HG02973 (cell line): ENCODE measurements around the gene NFXL1.

Source experiments
- ATAC-seq: cut with Tn5 transposase; IDR thresholded peaks from one replicate; pipeline ENCODE4 v1.9.1; 2021; ENCODE audit warnings: moderate library complexity; ENCODE audit not compliant: unreplicated experiment

NFXL1 gene

GRCh38 chr4:47836641-47837093 lies 77.7 kb downstream of the NFXL1 start:
- ATAC-seq = peak; percentile 74

- ATAC-seq = no peak
These were observed 78.9 kb downstream of the NFXL1 start for GRCh38 chr4:47835494-47835893.

GRCh38 chr4:47831026-47831679 lies 83.2 kb downstream of the NFXL1 start:
- ATAC-seq = no peak

GRCh38 chr4:47830265-47831025 lies 83.9 kb downstream of the NFXL1 start:
- no peak for ATAC-seq

- ATAC-seq = no peak
These were observed 84.9 kb downstream of the NFXL1 start for GRCh38 chr4:47829438-47829837.

- no peak for ATAC-seq
These were observed 86.9 kb downstream of the NFXL1 start for GRCh38 chr4:47827343-47828047.

- no peak for ATAC-seq
These were observed 89.5 kb downstream of the NFXL1 start for GRCh38 chr4:47824840-47825239.

GRCh38 chr4:47819178-47819577 lies 95.2 kb downstream of the NFXL1 start:
- ATAC-seq = no peak

- no peak for ATAC-seq
These were observed 97.1 kb downstream of the NFXL1 start for GRCh38 chr4:47817275-47817674.

GRCh38 chr4:47816748-47817147 lies 97.6 kb downstream of the NFXL1 start:
- ATAC-seq = no peak

GRCh38 chr4:47814618-47815295 lies 99.6 kb downstream of the NFXL1 start:
- no peak for ATAC-seq

GRCh38 chr4:47809654-47810203 lies 104.7 kb downstream of the NFXL1 start:
- no peak for ATAC-seq

GRCh38 chr4:47804598-47804997 lies 109.8 kb downstream of the NFXL1 start:
- no peak for ATAC-seq

- no peak for ATAC-seq
These were observed 112.8 kb downstream of the NFXL1 start for GRCh38 chr4:47801481-47802002.

- ATAC-seq = no peak
These were observed 116.2 kb downstream of the NFXL1 start for GRCh38 chr4:47798165-47798564.
